Coronary artery (tissue), 2 donors: ENCODE measurements around the gene TET1.
"Not testable (repeated sequence)": the region's sequence is repeated elsewhere in the genome, so short reads cannot be mapped to it uniquely, and the experiment has no call there.

Source experiments
- DNase-seq: peaks from one replicate; pipeline ENCODE4 v3.0.0-alpha.2; 2017; ENCODE audit warnings: low spot score
- H3K27ac ChIP-seq, 2 donors: fragments of 200-600 bp; sonication (generic); one replicate each; pipeline ENCODE4 v1.5.1; 2016 to 2019
- H3K4me3 ChIP-seq: fragments of 200-600 bp; sonication (generic); 2 replicates; pipeline ENCODE4 v1.5.1; 2016; ENCODE audit warnings: mild to moderate bottlenecking, moderate library complexity
- TF ChIP-seq, protein P1 (sequence below): fragments of 200-600 bp; sonication (generic); IDR thresholded peaks from one replicate; pipeline ENCODE4 v1.5.1; 2019; ENCODE audit warnings: antibody characterized with exemption

TET1 gene

DNA sequence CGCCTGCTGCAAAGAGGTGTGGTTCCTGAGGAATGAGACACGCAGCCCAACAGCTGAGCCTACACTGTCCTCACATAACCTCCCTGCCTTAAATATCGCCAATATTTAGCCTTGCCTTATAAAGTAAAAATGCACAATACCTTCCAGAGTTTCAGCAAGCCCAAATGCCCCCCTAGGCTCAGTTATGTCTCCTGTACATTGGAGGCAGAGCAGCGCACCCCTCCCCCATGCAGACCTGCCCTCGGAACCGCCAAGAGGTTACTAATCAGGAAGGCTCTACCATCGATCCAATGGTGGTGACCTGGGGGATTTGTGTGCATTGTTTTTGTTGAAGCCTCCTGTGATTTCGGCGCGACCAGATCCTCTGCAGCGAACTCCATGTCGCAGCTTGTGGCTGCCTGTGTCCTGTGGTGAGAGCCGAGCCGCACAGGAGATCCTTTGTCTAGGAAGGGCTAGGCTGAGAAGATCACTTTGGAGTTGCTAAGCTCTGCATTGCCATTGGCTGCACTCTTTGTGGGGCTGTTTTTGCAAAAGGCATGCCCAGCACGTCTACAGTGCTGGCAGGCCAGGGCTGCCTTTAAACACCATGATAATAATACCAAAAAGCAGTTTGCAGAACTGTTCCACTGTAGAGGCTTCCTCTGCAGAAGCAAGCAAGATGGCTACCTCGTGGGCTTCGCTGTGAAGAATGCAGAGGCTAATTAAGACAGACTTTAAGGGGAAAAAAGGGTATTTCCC is 40.1 kb downstream of the TET1 start:
- DNase-seq = no peak
- peak overlapping the region in 1 of 2 donors; percentile 79 for H3K27ac ChIP-seq
- peak overlapping the region; percentile 72 for H3K4me3 ChIP-seq
- TF ChIP-seq, protein P1, sequence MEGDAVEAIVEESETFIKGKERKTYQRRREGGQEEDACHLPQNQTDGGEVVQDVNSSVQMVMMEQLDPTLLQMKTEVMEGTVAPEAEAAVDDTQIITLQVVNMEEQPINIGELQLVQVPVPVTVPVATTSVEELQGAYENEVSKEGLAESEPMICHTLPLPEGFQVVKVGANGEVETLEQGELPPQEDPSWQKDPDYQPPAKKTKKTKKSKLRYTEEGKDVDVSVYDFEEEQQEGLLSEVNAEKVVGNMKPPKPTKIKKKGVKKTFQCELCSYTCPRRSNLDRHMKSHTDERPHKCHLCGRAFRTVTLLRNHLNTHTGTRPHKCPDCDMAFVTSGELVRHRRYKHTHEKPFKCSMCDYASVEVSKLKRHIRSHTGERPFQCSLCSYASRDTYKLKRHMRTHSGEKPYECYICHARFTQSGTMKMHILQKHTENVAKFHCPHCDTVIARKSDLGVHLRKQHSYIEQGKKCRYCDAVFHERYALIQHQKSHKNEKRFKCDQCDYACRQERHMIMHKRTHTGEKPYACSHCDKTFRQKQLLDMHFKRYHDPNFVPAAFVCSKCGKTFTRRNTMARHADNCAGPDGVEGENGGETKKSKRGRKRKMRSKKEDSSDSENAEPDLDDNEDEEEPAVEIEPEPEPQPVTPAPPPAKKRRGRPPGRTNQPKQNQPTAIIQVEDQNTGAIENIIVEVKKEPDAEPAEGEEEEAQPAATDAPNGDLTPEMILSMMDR = no peak

DNA sequence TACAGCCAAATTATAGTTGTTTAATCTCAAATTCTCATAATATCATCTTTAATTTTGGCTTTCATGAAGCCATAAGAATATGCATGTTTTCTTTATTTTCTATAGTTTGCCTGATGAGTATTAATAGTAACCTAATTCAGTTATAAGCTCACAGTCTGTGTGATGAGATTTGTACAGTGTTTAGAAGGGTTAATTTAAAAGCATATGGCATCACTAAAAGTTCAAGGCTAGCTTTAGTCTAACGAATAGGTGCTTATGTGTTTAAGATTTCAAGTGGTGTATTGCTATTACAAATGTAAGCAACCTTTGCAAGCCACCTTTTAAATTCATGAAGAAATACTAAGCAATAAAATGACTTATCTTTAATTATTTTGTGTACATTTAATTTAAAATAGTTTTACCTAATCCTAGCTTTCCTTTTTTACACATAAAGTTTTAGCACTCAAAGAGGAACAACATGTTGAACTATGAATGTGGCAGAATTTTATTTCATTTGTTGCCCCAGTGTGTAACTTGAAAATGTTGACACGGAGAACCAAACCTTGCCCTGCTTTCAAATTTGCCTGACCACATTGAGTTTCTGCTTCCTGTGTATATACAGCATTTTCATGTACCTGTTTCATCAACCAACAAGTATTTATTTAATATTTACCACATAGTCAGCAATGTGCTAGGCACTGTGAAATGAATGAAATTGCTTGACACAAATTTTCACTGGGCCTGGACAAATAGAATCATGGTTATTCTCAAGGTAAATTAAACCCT is 41.5 kb downstream of the TET1 start:
- TF ChIP-seq, protein P1 = no peak
- no peak overlapping the region for H3K27ac ChIP-seq
- no peak for DNase-seq
- H3K4me3 ChIP-seq = no peak overlapping the region

DNA sequence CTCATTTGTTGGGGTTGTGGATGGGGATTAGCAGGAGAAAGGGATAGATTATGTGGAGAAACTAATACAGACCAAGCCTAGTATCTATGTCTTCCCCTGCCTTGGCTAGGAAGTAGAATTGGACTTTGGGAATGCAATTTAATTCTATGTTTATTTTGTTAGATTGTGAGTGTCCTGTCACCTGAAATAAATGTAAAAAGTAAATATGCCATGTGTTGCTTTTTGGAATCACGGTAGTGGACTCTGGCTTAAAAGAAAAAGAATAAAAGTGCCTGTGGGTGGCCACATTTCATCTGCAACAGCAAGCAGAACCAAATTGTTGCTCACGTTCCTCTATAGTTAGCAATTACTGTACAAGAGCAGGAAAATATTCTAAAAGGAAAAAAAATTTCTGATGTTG is 42.3 kb downstream of the TET1 start:
- TF ChIP-seq, protein P1 = no peak
- Histone ChIP-seq H3K4me3 (no peak overlapping the region), H3K27ac (no peak overlapping the region)
- no peak for DNase-seq

DNA sequence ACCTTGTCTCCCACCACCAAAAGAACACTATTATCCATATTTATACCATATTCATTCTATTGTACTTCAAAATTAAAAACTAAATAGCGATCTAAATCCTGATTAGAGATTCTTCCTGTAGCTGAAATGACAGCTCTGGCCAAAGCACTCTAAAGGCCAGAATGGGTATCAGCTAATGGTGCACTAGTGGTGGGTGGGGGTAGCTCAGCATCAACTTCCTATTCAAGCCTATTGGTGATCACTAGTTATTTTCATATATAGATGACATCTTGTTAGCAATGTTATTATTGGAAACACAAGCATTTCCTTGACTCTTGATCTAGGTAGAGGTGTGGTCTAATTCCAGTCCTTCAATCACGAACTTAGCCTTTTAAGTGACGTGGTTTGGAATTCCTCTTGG is 43.6 kb downstream of the TET1 start:
- H3K4me3 ChIP-seq = no peak overlapping the region
- H3K27ac ChIP-seq = no peak overlapping the region
- no peak for DNase-seq
- TF ChIP-seq, protein P1 = no peak

DNA sequence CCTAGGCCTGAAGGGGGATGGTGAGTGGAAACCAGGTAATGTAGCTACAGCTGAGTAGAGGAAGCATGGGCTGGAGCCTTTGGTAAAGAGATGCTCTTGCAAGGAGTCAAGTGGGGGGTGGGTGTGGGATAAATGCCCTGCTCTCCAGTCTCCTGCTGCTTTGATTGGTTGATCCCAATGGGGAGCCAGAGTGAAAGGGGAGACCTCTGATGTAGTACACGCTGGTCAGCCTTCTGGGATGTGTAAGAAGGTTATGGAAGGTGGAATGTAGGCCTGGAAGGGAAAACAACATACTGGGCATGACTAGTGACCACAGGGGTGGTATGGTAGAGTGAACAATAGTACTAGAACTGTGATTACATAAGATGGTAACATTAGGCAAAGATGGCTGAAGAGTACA is 44.3 kb downstream of the TET1 start:
- DNase-seq = no peak
- Histone ChIP-seq H3K4me3 (no peak overlapping the region), H3K27ac (no peak overlapping the region)
- TF ChIP-seq, protein P1 = no peak

DNA sequence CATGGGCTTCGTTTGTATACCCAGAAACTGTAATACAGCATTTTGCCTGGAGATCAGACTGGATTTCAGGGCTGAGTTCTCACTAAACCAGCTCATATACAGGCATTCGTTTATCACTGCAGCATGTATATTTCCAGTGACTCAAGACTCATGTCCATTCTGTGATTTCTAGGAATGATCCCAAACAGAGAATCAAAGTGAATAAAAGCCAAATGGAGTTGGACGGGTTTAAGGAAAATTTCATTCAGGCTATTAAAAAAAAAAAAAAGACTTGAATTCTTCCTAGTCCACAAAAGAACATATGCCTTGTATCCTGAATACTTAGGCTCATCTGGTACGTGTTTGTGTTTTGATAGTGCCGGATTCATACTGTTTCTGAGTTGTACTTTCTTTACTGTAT is 46.8 kb downstream of the TET1 start:
- Histone ChIP-seq H3K27ac (no peak overlapping the region), H3K4me3 (no peak overlapping the region)
- no peak for DNase-seq
- TF ChIP-seq, protein P1 = no peak

DNA sequence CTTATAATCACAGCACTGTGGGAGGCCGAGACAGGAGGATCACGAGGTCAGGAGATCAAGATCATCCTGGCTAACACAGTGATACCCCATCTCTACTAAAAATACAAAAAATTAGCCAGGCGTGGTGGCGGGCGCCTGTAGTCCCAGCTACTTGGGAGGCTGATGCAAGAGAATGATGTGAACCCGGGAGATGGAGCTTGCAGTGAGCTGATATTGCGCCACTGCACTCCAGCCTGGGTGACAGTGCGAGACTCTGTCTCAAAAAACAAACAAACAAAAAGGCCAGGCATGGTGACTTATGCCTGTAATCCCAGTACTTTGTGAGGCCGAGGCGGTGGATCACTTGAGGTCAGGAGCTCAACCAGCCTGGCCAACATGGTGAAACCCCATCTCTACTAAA is 49.9 kb downstream of the TET1 start:
- not testable (repeated sequence) for DNase-seq, H3K4me3 ChIP-seq, H3K27ac ChIP-seq
